Neural progenitor cell (in vitro differentiated cells): Measurements from ENCODE around the gene IQCC. TPM values are rescaled to one million over a fixed set of nuclear protein-coding genes. Genes with fewer than 3 reads are reported as not detected.

Source experiments
- DNase-seq: peaks from one replicate; pipeline ENCODE4 v3.0.0-alpha.2; 2016; ENCODE audit warnings: low spot score
- H2AFZ ChIP-seq: fragments of 200-600 bp; sonication (generic); replicated peaks from 2 replicates; pipeline ENCODE4 v1.6.1; 2016; ENCODE audit warnings: antibody characterized with exemption
- H3F3A ChIP-seq: fragments of 200-600 bp; sonication (generic); 2 replicates; pipeline ENCODE4 v1.6.1; 2016; ENCODE audit warnings: antibody characterized with exemption, low read depth
- H3K27ac ChIP-seq: fragments of 200-600 bp; sonication (generic); 2 replicates; pipeline ENCODE4 v1.5.1; 2016; ENCODE audit warnings: mild to moderate bottlenecking
- H3K27me3 ChIP-seq: fragments of 200-600 bp; sonication (generic); 2 replicates; pipeline ENCODE4 v1.6.1; 2016; ENCODE audit warnings: mild to moderate bottlenecking, moderate library complexity
- H3K36me3 ChIP-seq: fragments of 200-600 bp; sonication (generic); 2 replicates; pipeline ENCODE4 v1.5.1; 2016
- H3K4me1 ChIP-seq: fragments of 200-600 bp; sonication (generic); 2 replicates; pipeline ENCODE4 v1.6.1; 2016; ENCODE audit warnings: mixed run types
- H3K4me2 ChIP-seq: fragments of 200-600 bp; sonication (generic); 2 replicates; pipeline ENCODE4 v1.6.1; 2016
- H3K4me3 ChIP-seq: fragments of 200-600 bp; sonication (generic); 2 replicates; pipeline ENCODE4 v1.5.1; 2016
- H3K79me2 ChIP-seq: fragments of 200-600 bp; sonication (generic); 2 replicates; pipeline ENCODE4 v1.6.1; 2016; ENCODE audit warnings: low read depth
- H3K9ac ChIP-seq: fragments of 200-600 bp; sonication (generic); 2 replicates; pipeline ENCODE4 v1.6.1; 2016
- H3K9me3 ChIP-seq: fragments of 200-600 bp; sonication (generic); 2 replicates; pipeline ENCODE4 v1.5.1; 2016; ENCODE audit warnings: low read depth
- H4K20me1 ChIP-seq: fragments of 200-600 bp; sonication (generic); 2 replicates; pipeline ENCODE4 v1.6.1; 2016; ENCODE audit warnings: low read depth
- H3K27ac Mint-ChIP-seq: 3 replicates; pipeline ENCODE4 v1.8.0; 2021; ENCODE audit warnings: mixed read lengths
- H3K27me3 Mint-ChIP-seq: 2 replicates; pipeline ENCODE4 v1.8.0; 2022; ENCODE audit warnings: low read depth, mild to moderate bottlenecking, inconsistent platforms, moderate library complexity, mixed read lengths; ENCODE audit not compliant: insufficient read depth
- H3K36me3 Mint-ChIP-seq: 3 replicates; pipeline ENCODE4 v1.8.0; 2021; ENCODE audit warnings: mixed read lengths
- H3K4me1 Mint-ChIP-seq: 3 replicates; pipeline ENCODE4 v1.8.0; 2021; ENCODE audit warnings: mixed read lengths
- H3K4me3 Mint-ChIP-seq: 3 replicates; pipeline ENCODE4 v1.8.0; 2021; ENCODE audit warnings: mild to moderate bottlenecking, moderate library complexity, mixed read lengths
- H3K9me3 Mint-ChIP-seq: 3 replicates; pipeline ENCODE4 v1.8.0; 2020; ENCODE audit warnings: mixed read lengths
- CTCF ChIP-seq: fragments of 200-600 bp; sonication (generic); IDR thresholded peaks from 2 replicates; pipeline ENCODE4 v1.5.1; 2017; ENCODE audit warnings: antibody characterized with exemption, mild to moderate bottlenecking
- EZH2 ChIP-seq: fragments of 200-600 bp; sonication (generic); IDR thresholded peaks from 2 replicates; pipeline ENCODE4 v1.6.1; 2017; ENCODE audit warnings: antibody characterized with exemption, mild to moderate bottlenecking, moderate library complexity
- EZH2phosphoT487 ChIP-seq: fragments of 200-600 bp; sonication (generic); IDR thresholded peaks from 2 replicates; pipeline ENCODE4 v1.6.1; 2017; ENCODE audit warnings: antibody characterized with exemption
- total RNA-seq: library from RNA; depleted of rRNA; stranded (reverse); fragments of >200 nt; gene quantifications from 2 replicates; pipeline ENCODE4 v1.2.3, GENCODE V29; 2015; ENCODE audit warnings: low replicate concordance

Gene IQCC
- total RNA-seq, 1 donor from 2014 or later = 5.8 TPM

DNA sequence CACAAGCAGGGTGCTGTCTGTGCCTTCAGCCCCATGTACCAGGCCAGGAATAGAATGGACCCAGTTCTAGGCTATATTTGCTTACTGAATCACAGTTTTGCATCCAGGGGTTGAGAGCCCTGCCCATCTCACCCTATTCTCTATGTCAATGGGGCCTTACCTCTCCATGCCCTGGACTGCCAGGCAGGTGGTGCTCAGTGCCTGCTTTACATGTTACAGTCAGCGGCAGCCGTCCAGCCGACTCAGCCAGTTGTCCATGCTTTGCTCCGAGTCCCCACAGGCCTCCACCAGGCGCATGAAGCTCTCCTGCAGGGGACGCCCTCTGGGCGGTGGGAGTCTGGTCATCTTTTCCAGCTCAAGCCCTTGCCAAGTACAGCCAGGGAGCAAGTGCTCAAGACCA, 29.3 kb downstream of the IQCC start:
- DNase-seq = no peak
- H4K20me1 ChIP-seq = peaks cover 3% of the 10 kb centered on the region
- H3K9me3 ChIP-seq = no peaks in the 10 kb centered on the region
- Mint-ChIP-seq H3K4me1 (peaks cover 14% of the 10 kb centered on the region), H3K4me3 (no peak overlapping the region), H3K9me3 (no peaks in the 10 kb centered on the region), H3K27me3 (peaks cover 3% of the 10 kb centered on the region), H3K36me3 (peaks cover 5% of the 10 kb centered on the region), H3K27ac (no peak overlapping the region)
- no peak overlapping the region for H3K4me3 ChIP-seq
- no peaks in the 10 kb centered on the region for H3K27me3 ChIP-seq
- H3K4me2 ChIP-seq = no peak overlapping the region
- H2AFZ ChIP-seq = no peak overlapping the region
- no peak for TF ChIP-seq EZH2phosphoT487
- no peak for TF ChIP-seq CTCF
- TF ChIP-seq EZH2 = no peak
- H3F3A ChIP-seq = peaks cover 20% of the 10 kb centered on the region
- H3K36me3 ChIP-seq = peaks cover under 1% of the 10 kb centered on the region
- H3K27ac ChIP-seq = no peak overlapping the region
- H3K9ac ChIP-seq = no peak overlapping the region
- peaks cover 27% of the 10 kb centered on the region for H3K79me2 ChIP-seq
- peaks cover 14% of the 10 kb centered on the region for H3K4me1 ChIP-seq

- Mint-ChIP-seq H3K36me3 (peaks cover 3% of the 10 kb centered on the region), H3K9me3 (no peaks in the 10 kb centered on the region), H3K4me3 (peak overlapping the region; percentile 91), H3K27ac (no peak overlapping the region), H3K4me1 (peaks cover 24% of the 10 kb centered on the region), H3K27me3 (peaks cover 7% of the 10 kb centered on the region)
- Histone ChIP-seq H3K4me3 (peak overlapping the region; percentile 65), H2AFZ (peak overlapping the region; percentile 66), H3K27ac (no peak overlapping the region), H3K4me2 (peak overlapping the region; percentile 97), H3K27me3 (no peaks in the 10 kb centered on the region), H3K9me3 (no peaks in the 10 kb centered on the region), H3K36me3 (no peaks in the 10 kb centered on the region), H3F3A (peaks cover 41% of the 10 kb centered on the region), H3K79me2 (peaks cover 36% of the 10 kb centered on the region), H3K9ac (no peak overlapping the region), H3K4me1 (peaks cover 28% of the 10 kb centered on the region), H4K20me1 (peaks cover 3% of the 10 kb centered on the region)
- TF ChIP-seq EZH2 (no peak), CTCF (no peak), EZH2phosphoT487 (no peak)
- DNase-seq = peak; percentile 49
These were observed 33.9 kb downstream of the IQCC start for GRCh38 chr1:32239337-32239736.

GRCh38 chr1:32239790-32240139, 34.3 kb downstream of the IQCC start:
- Histone ChIP-seq H3F3A (peaks cover 41% of the 10 kb centered on the region), H3K4me1 (peaks cover 28% of the 10 kb centered on the region), H3K4me3 (peak overlapping the region; percentile 65), H3K9ac (no peak overlapping the region), H3K27ac (peak overlapping the region; percentile 68), H3K9me3 (no peaks in the 10 kb centered on the region), H3K27me3 (no peaks in the 10 kb centered on the region), H3K79me2 (peaks cover 36% of the 10 kb centered on the region), H4K20me1 (peaks cover 3% of the 10 kb centered on the region), H3K36me3 (no peaks in the 10 kb centered on the region), H3K4me2 (peak overlapping the region; percentile 97), H2AFZ (peak overlapping the region; percentile 66)
- Mint-ChIP-seq H3K36me3 (peaks cover 3% of the 10 kb centered on the region), H3K27ac (no peak overlapping the region), H3K4me1 (peaks cover 24% of the 10 kb centered on the region), H3K9me3 (no peaks in the 10 kb centered on the region), H3K27me3 (peaks cover 7% of the 10 kb centered on the region), H3K4me3 (peak overlapping the region; percentile 91)
- TF ChIP-seq CTCF (no peak), EZH2 (no peak), EZH2phosphoT487 (no peak)
- DNase-seq = no peak
